ENCODE measurements around the gene AKT2. TPM values are rescaled to one million over a fixed set of nuclear protein-coding genes. Genes with fewer than 3 reads are reported as not detected.
A peak's percentile ranks its signal among the peaks of the same experiment; 100 is the strongest.

AKT2 gene
- total RNA-seq, 2 experiments from 2014 or later = 139 to 141 TPM

DNA sequence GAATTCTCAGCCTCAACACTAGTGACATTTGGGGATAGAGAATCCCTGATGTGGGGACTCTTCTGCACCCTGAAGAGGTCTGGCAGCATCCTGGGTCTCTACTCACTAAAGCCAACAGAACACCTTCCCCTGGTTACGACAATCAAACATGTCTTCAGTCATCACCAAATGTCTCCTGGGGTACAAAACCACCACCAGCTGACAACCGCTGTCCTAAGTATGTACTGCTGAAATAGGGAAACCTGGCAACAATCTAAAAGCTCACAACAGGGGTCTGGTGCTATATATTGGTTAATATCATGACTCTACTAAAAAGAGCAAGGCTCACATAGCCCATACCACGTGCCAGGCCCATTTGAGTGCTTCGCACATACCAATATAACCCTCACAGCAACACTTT, 13.4 kb downstream of the AKT2 start:
- Mint-ChIP-seq H3K4me3 (no peak overlapping the region), H3K4me1 (peaks cover 58% of the 10 kb centered on the region), H3K27ac (no peak overlapping the region), H3K9me3 (no peaks in the 10 kb centered on the region), H3K36me3 (peaks cover 9% of the 10 kb centered on the region), H3K27me3 (no peaks in the 10 kb centered on the region)
- DNase-seq = no peak

GRCh38 chr19:40270362-40271089, 14.6 kb downstream of the AKT2 start:
- H3K4me1 Mint-ChIP-seq = peaks cover 56% of the 10 kb centered on the region
- no peaks in the 10 kb centered on the region for H3K27me3 Mint-ChIP-seq
- no peak overlapping the region for H3K27ac Mint-ChIP-seq
- no peaks in the 10 kb centered on the region for H3K9me3 Mint-ChIP-seq
- H3K4me3 Mint-ChIP-seq = no peak overlapping the region
- no peak for DNase-seq
- peaks cover 9% of the 10 kb centered on the region for H3K36me3 Mint-ChIP-seq

DNA sequence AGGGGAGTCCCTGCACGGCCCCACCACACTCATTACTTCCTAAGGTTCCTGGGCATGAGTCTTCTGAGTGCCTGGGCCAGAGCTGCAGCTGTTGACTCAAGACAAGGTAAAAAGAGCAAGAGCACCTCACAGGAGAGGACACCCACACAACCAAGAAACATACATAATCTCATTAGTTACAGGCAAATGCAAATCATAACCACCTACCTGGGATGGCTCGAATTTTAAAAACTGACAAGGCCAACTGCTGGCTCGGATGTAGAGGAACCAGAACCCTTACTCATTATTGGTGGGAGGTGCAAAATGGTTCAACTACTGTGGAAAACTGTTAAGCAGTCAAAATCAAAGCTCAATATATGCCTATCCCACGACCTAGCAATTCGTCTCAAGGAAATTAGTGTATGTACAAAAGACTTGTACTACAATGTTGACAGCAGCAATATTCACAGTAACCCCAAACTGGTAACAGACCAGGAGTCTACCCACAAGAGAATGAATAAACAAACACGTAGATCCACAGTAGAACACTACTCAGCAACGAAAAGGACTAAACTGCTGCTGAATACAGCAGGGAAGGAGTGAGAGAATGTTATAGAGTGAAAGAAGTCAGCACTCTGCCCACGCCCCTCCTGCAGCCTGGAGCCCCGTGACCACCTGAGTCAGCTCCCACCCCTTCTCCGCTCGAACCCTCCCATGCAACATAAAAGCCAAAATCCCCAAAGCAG, 15.8 kb downstream of the AKT2 start:
- Mint-ChIP-seq H3K27ac (no peak overlapping the region), H3K9me3 (no peaks in the 10 kb centered on the region), H3K4me1 (peaks cover 52% of the 10 kb centered on the region), H3K27me3 (no peaks in the 10 kb centered on the region), H3K36me3 (peaks cover 16% of the 10 kb centered on the region), H3K4me3 (no peak overlapping the region)
- no peak for DNase-seq

DNA sequence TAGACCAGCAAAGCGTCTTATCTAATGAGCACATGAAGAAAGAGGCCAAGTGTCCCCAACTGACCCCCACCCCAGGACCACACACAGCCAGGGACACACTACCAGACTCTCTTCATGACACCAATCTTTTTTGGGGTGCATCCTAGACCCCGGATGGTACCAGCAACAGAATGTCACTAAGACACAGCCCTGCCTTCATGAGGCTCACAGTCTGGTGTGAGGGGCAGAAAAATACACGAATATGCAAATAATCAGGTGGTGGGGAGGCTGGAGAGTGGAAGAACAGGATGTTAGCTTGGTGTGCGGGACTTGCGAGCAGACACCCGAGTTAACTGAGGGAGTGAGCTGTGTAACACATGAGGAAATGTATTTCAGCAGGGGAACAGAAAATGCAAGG, 17.5 kb downstream of the AKT2 start:
- Mint-ChIP-seq H3K36me3 (peaks cover 28% of the 10 kb centered on the region), H3K4me3 (no peak overlapping the region), H3K4me1 (peaks cover 42% of the 10 kb centered on the region), H3K9me3 (no peaks in the 10 kb centered on the region), H3K27me3 (no peaks in the 10 kb centered on the region), H3K27ac (no peak overlapping the region)
- DNase-seq = no peak

DNA sequence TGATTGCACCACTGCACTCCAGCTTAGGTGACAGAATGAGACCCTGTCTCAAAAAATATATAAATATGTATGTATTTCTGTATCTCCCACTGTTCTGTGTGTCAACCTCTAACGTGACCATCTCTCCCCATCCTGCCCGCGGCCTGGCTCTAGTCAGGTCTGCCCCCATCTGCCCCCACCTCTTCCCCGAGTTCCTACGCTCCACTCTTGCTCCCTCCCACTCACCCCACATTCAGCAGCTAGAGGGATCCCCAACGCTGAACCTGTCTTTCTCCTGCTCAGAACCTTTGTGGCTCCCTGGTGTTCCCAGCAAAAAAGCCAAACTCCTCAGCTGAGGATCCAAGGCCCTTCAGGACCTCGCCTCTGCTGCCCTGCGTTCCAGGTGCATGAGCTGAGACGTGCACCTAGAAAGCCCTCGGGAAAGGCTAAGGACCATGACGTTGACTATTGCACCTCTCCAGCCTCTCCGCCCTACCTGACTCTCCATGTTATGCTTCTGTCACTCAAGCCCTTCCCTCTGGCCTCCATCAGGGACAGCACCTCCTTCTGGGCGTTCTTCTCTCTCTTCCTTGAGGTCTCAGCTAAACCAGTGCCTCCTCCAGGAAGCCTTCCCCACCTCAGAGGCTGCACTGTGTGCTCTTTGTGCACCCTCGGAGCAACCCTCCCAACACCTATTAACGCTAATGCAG, 18.1 kb downstream of the AKT2 start:
- no peak overlapping the region for H3K27ac Mint-ChIP-seq
- no peaks in the 10 kb centered on the region for H3K27me3 Mint-ChIP-seq
- DNase-seq = no peak
- H3K4me1 Mint-ChIP-seq = peaks cover 36% of the 10 kb centered on the region
- no peak overlapping the region for H3K4me3 Mint-ChIP-seq
- no peaks in the 10 kb centered on the region for H3K9me3 Mint-ChIP-seq
- peaks cover 30% of the 10 kb centered on the region for H3K36me3 Mint-ChIP-seq

DNA sequence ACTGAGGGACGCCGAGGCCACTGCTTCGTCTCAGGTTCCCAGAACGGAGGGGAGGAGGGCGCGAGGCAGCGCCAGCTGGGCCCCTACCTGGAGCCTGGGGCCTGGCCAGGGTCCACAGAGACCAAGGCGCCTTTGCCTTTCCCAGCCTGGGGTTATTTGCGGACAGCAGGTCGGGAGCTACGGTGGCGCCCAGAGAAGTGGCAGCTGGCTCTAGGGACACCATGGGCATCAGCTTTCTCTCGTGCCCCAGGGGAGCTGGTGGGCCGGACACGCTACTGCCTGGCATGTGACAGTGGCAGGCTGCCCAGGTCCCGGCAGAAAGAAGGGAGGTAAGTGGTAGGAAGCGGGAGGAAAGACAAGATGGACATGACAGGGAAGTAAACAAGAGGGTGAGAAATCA, 19.0 kb downstream of the AKT2 start:
- Mint-ChIP-seq H3K27ac (no peak overlapping the region), H3K27me3 (no peaks in the 10 kb centered on the region), H3K9me3 (no peaks in the 10 kb centered on the region), H3K4me1 (peaks cover 34% of the 10 kb centered on the region), H3K36me3 (peaks cover 37% of the 10 kb centered on the region), H3K4me3 (no peak overlapping the region)
- no peak for DNase-seq

- no peak overlapping the region for H3K4me3 Mint-ChIP-seq
- H3K4me1 Mint-ChIP-seq = peaks cover 34% of the 10 kb centered on the region
- H3K36me3 Mint-ChIP-seq = peaks cover 39% of the 10 kb centered on the region
- DNase-seq = no peak
- H3K27ac Mint-ChIP-seq = peak overlapping the region; percentile 26
- no peaks in the 10 kb centered on the region for H3K9me3 Mint-ChIP-seq
- H3K27me3 Mint-ChIP-seq = no peaks in the 10 kb centered on the region
These were observed 19.4 kb downstream of the AKT2 start for GRCh38 chr19:40265763-40266099.

DNA sequence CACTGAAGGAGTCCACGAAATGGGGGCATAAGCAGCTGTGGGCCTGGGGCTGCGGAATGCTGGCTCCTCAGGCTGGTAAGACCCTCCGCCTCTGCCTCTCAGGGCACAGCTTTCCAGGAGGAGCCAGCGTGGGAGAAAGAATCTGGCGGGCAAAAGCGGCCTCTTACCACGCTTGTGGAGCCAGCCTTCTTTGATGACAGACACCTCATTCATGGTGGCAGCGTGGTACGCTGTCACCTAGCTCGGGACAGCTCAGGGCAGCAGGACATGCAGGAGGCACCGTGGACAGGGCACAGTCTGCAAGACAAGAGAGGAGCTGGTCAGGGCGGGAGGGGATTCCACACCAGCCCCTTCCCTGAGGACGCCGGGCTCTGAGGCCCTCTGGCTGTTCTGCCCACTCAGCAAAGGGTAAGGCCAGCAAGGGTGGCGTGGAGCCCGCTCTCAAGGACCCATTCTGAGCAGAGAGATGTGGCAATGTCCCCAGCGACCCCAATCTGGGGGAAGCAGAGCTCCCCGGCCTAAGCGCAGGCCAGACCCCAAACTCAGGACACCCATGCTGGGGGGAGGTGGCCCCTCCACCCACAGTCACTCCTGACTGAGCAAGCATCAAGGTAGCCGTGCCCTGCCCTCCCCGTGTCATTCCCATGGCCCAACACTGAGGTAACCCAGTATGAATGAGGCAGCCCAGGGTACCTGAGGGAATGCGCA, 19.9 kb downstream of the AKT2 start:
- peaks cover 30% of the 10 kb centered on the region for H3K4me1 Mint-ChIP-seq
- peak overlapping the region; percentile 26 for H3K27ac Mint-ChIP-seq
- no peak overlapping the region for H3K4me3 Mint-ChIP-seq
- no peaks in the 10 kb centered on the region for H3K9me3 Mint-ChIP-seq
- no peak for DNase-seq
- peaks cover 36% of the 10 kb centered on the region for H3K36me3 Mint-ChIP-seq
- H3K27me3 Mint-ChIP-seq = no peaks in the 10 kb centered on the region

GRCh38 chr19:40264314-40265054, 20.7 kb downstream of the AKT2 start:
- peaks cover 37% of the 10 kb centered on the region for H3K36me3 Mint-ChIP-seq
- no peaks in the 10 kb centered on the region for H3K9me3 Mint-ChIP-seq
- DNase-seq = no peak
- no peak overlapping the region for H3K27ac Mint-ChIP-seq
- H3K4me1 Mint-ChIP-seq = peaks cover 28% of the 10 kb centered on the region
- H3K27me3 Mint-ChIP-seq = no peaks in the 10 kb centered on the region
- no peak overlapping the region for H3K4me3 Mint-ChIP-seq

- no peaks in the 10 kb centered on the region for H3K27me3 Mint-ChIP-seq
- no peak overlapping the region for H3K27ac Mint-ChIP-seq
- H3K4me1 Mint-ChIP-seq = peaks cover 26% of the 10 kb centered on the region
- H3K9me3 Mint-ChIP-seq = no peaks in the 10 kb centered on the region
- H3K4me3 Mint-ChIP-seq = no peak overlapping the region
- H3K36me3 Mint-ChIP-seq = peaks cover 37% of the 10 kb centered on the region
- no peak for DNase-seq
These were observed 21.5 kb downstream of the AKT2 start for GRCh38 chr19:40263440-40264313.

- no peaks in the 10 kb centered on the region for H3K27me3 Mint-ChIP-seq
- no peak overlapping the region for H3K4me3 Mint-ChIP-seq
These were observed 22.7 kb downstream of the AKT2 start for GRCh38 chr19:40262422-40262821.

GRCh38 chr19:40261631-40262030, 23.5 kb downstream of the AKT2 start:
- H3K4me1 Mint-ChIP-seq = peaks cover 26% of the 10 kb centered on the region
- peaks cover 37% of the 10 kb centered on the region for H3K36me3 Mint-ChIP-seq
- no peaks in the 10 kb centered on the region for H3K27me3 Mint-ChIP-seq
- no peak for DNase-seq
- no peak overlapping the region for H3K27ac Mint-ChIP-seq
- no peak overlapping the region for H3K4me3 Mint-ChIP-seq
- no peaks in the 10 kb centered on the region for H3K9me3 Mint-ChIP-seq

More at GRCh38 chr19:40262422-40262821, 22.7 kb downstream of the AKT2 start:
- Mint-ChIP-seq H3K4me1 (peaks cover 24% of the 10 kb centered on the region), H3K27ac (no peak overlapping the region), H3K36me3 (peaks cover 37% of the 10 kb centered on the region), H3K9me3 (no peaks in the 10 kb centered on the region)
- DNase-seq = no peak

DNA sequence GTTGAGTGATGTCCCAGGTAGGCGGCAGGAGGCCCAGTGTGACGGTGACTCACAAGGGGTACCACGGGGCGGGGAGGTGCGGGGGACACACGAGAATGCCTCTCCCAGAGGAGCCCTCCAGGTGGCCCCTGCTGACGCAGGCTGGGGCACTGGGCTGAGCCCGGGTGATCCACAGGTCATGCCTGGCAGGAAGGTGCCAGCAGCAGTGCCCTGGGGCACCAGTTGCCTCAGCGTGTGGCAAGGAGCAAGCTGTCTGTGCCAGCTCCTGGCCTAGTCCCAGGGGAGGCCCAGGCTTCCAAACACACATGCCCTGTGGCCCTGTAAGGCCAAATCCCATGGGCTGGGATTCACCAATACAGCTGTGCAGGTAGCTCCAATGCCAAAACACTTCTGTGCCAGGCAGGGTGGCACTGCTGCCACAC, 28.0 kb downstream of the AKT2 start:
- H3K4me1 Mint-ChIP-seq = peaks cover 21% of the 10 kb centered on the region
- H3K9me3 Mint-ChIP-seq = no peaks in the 10 kb centered on the region
- no peak overlapping the region for H3K27ac Mint-ChIP-seq
- peaks cover 25% of the 10 kb centered on the region for H3K36me3 Mint-ChIP-seq
- DNase-seq = no peak
- H3K27me3 Mint-ChIP-seq = no peaks in the 10 kb centered on the region
- no peak overlapping the region for H3K4me3 Mint-ChIP-seq

GRCh38 chr19:40256512-40256911, 28.6 kb downstream of the AKT2 start:
- Mint-ChIP-seq H3K27me3 (no peaks in the 10 kb centered on the region), H3K4me3 (no peak overlapping the region), H3K27ac (no peak overlapping the region), H3K9me3 (no peaks in the 10 kb centered on the region), H3K36me3 (peaks cover 19% of the 10 kb centered on the region), H3K4me1 (peaks cover 21% of the 10 kb centered on the region)
- no peak for DNase-seq
